Left lung (tissue), 10 donors: ENCODE results near the gene FAM20C. TPM values are rescaled to one million over a fixed set of nuclear protein-coding genes. Genes with fewer than 3 reads are reported as not detected.

Source experiments
- ATAC-seq: fragments of 200-7000 bp; cut with Tn5 transposase; one replicate; pipeline ENCODE4 v1.9.1; 2020; ENCODE audit warnings: moderate library complexity
- DNase-seq, 4 donors: peaks; one replicate each; pipeline ENCODE4 v3.0.0-alpha.2; 2013 to 2020
- H3K27ac ChIP-seq, 2 donors: fragments of 200-600 bp; sonication (generic) in 1 of 2; one replicate each; pipeline versions ENCODE4 v1.5.0 to v1.8.0; 2020 to 2021
- H3K27me3 ChIP-seq, 2 donors: fragments of 200-600 bp; sonication (generic) in 1 of 2; one replicate each; pipeline versions ENCODE4 v1.5.0 to v1.8.0; 2020 to 2021
- H3K36me3 ChIP-seq, 2 donors: fragments of 200-600 bp; sonication (generic) in 1 of 2; one replicate each; pipeline versions ENCODE4 v1.5.0 to v1.8.0; 2020 to 2021
- H3K4me1 ChIP-seq, 2 donors: fragments of 200-600 bp; one replicate each; pipeline ENCODE4 v1.8.0; 2021
- H3K4me3 ChIP-seq, 2 donors: fragments of 200-600 bp; sonication (generic) in 1 of 2; one replicate each; pipeline versions ENCODE4 v1.5.0 to v1.8.0; 2020 to 2021; ENCODE audit warnings: mild to moderate bottlenecking in 1 of 2
- H3K9me3 ChIP-seq, 2 donors: fragments of 200-600 bp; sonication (generic) in 1 of 2; one replicate each; pipeline versions ENCODE4 v1.5.0 to v1.8.0; 2020 to 2021
- intact Hi-C, 2 donors: fragments of 100-400 bp; cut with DNase I; formaldehyde crosslinking; loops; one replicate each; pipeline versions ENCODE4 v1.11.2 to v1.14.2; 2022
- polyA plus RNA-seq, 6 donors: library from polyadenylated mRNA; unstranded; fragments of 120-200 nt; gene quantifications; one replicate each; pipeline ENCODE4 v1.2.1, GENCODE V29; 2013; ENCODE audit not compliant: insufficient read length in 6 of 6
- total RNA-seq, 2 donors: library from RNA; stranded (reverse); fragmentation: NEBNext Ultra II Directional; extraction: Animal tissue kit (Norgen Biotek cat#: 25700); gene quantifications; one replicate each; pipeline ENCODE4 v1.2.1, GENCODE V29; 2021
- TF ChIP-seq, protein P1 (sequence below), 2 donors: fragments of 200-600 bp; sonication (generic) in 1 of 2; IDR thresholded peaks; one replicate each; pipeline versions ENCODE4 v1.5.0 to v1.8.0; 2021; ENCODE audit warnings: antibody characterized with exemption in 2 of 2
- donor health status: DM: no; HTN: yes; CAD: no.
- donor health status: DM: no; HTN: no; CAD: no.

FAM20C gene
- total and polyA plus RNA-seq, 8 donors: 21.2 to 75.5 (median 31.8) TPM

DNA sequence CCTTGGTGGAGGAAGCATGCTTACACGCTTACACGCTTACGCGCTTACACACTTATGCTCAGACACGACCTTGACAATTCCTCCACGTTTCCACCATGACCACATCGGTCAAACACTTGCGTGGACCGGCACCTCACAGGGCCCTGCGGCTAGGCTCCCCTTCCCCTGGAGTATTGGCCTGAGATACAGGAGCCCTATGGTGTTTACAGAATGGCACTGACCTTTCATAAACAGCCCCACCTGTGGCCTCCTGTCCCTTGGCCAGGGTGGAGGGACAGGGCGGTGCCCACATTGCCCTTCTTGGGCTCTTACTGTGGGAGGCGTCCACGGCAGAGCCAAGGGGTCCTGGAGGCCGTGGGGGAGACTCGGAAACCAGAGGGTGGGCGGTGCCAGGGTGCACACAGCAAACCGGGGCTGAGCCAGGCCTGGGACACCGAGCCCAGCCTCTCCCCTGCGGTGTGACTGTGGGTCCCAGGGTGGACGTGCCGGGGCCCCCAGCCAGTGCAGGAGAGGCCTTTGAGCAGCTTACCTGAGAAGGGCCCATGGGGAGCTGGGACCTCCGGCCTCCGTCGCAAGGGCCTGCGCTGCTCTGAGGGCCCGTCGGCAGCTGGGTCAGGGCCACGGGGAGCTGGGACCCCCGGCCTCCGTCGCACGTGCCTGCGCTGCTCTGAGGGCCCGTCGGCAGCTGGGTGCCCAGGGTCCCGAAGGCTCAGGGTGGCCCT, 53.4 kb downstream of the FAM20C start:
- TF ChIP-seq, protein P1, sequence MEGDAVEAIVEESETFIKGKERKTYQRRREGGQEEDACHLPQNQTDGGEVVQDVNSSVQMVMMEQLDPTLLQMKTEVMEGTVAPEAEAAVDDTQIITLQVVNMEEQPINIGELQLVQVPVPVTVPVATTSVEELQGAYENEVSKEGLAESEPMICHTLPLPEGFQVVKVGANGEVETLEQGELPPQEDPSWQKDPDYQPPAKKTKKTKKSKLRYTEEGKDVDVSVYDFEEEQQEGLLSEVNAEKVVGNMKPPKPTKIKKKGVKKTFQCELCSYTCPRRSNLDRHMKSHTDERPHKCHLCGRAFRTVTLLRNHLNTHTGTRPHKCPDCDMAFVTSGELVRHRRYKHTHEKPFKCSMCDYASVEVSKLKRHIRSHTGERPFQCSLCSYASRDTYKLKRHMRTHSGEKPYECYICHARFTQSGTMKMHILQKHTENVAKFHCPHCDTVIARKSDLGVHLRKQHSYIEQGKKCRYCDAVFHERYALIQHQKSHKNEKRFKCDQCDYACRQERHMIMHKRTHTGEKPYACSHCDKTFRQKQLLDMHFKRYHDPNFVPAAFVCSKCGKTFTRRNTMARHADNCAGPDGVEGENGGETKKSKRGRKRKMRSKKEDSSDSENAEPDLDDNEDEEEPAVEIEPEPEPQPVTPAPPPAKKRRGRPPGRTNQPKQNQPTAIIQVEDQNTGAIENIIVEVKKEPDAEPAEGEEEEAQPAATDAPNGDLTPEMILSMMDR (IDR thresholded peaks at IDR 0.05): no peak
- intact Hi-C loops: no loop called here
- no peak for ATAC-seq
- DNase-seq: no peak
- Histone ChIP-seq H3K27me3 (no peaks in the 10 kb centered on the region), H3K4me3 (no peak overlapping the region), H3K4me1 (no peaks in the 10 kb centered on the region), H3K36me3 (peaks cover 0 to 62% of the 10 kb centered on the region in 2 donors), H3K27ac (no peak overlapping the region), H3K9me3 (no peaks in the 10 kb centered on the region)

- Histone ChIP-seq H3K4me3 (no peak overlapping the region), H3K27me3 (no peaks in the 10 kb centered on the region), H3K36me3 (peaks cover 0 to 69% of the 10 kb centered on the region in 2 donors), H3K9me3 (no peaks in the 10 kb centered on the region), H3K27ac (no peak overlapping the region), H3K4me1 (no peaks in the 10 kb centered on the region)
- ATAC-seq (no peak), DNase-seq (no peak)
- intact Hi-C loops: no loop called here
- TF ChIP-seq, protein P1 (IDR thresholded peaks at IDR 0.05): no peak
Observed at GRCh38 chr7:246451-246850, 54.1 kb downstream of the FAM20C start.

- no peaks in the 10 kb centered on the region for H3K4me1 ChIP-seq
- no peak overlapping the region for H3K27ac ChIP-seq
- H3K9me3 ChIP-seq: no peaks in the 10 kb centered on the region
- ATAC-seq (no peak), DNase-seq (no peak)
- no peaks in the 10 kb centered on the region for H3K27me3 ChIP-seq
- H3K4me3 ChIP-seq: no peak overlapping the region
- intact Hi-C loops: no loop called here
- H3K36me3 ChIP-seq: peaks cover 0 to 77% of the 10 kb centered on the region in 2 donors
- TF ChIP-seq, protein P1 (IDR thresholded peaks at IDR 0.05): no peak
Observed at GRCh38 chr7:247181-247580, 54.8 kb downstream of the FAM20C start.

GRCh38 chr7:247636-248035, 55.3 kb downstream of the FAM20C start:
- H3K36me3 ChIP-seq: peaks cover 0 to 81% of the 10 kb centered on the region in 2 donors
- intact Hi-C loops: no loop called here

GRCh38 chr7:248732-249435, 56.5 kb downstream of the FAM20C start:
- Histone ChIP-seq H3K4me3 (no peak overlapping the region), H3K36me3 (peaks cover 0 to 91% of the 10 kb centered on the region in 2 donors), H3K27me3 (no peaks in the 10 kb centered on the region), H3K4me1 (no peaks in the 10 kb centered on the region), H3K27ac (no peak overlapping the region), H3K9me3 (no peaks in the 10 kb centered on the region)
- ATAC-seq: no peak
- DNase-seq: peak in 1 of 4 donors; percentile 1
- TF ChIP-seq, protein P1 (IDR thresholded peaks at IDR 0.05): no peak
- intact Hi-C loops: no loop called here

More at GRCh38 chr7:247636-248035, 55.3 kb downstream of the FAM20C start:
- Histone ChIP-seq H3K9me3 (no peaks in the 10 kb centered on the region), H3K27me3 (no peaks in the 10 kb centered on the region), H3K27ac (no peak overlapping the region), H3K4me3 (no peak overlapping the region), H3K4me1 (no peaks in the 10 kb centered on the region)
- TF ChIP-seq, protein P1 (IDR thresholded peaks at IDR 0.05): no peak
- no peak for DNase-seq
- ATAC-seq: no peak
